ENCODE results near the gene CD300LF.

CD300LF gene

GRCh38 chr17:74734256-74734655, 21.5 kb upstream of the CD300LF start:
- no peak for TF ChIP-seq CTCF (IDR thresholded peaks at IDR 0.05; ENCODE audit: low read depth, low read length)
- no peak for DNase-seq (ENCODE audit: extremely low read depth, low read depth)

- no peak for DNase-seq (ENCODE audit: extremely low read depth, low read depth)
- no peak for TF ChIP-seq CTCF (IDR thresholded peaks at IDR 0.05; ENCODE audit: low read depth, low read length)
Measured at GRCh38 chr17:74733365-74734122, 20.8 kb upstream of the CD300LF start.

- DNase-seq (ENCODE audit: extremely low read depth, low read depth), result no peak
- no peak for TF ChIP-seq CTCF (IDR thresholded peaks at IDR 0.05; ENCODE audit: low read depth, low read length)
Measured at GRCh38 chr17:74732042-74732867, 19.5 kb upstream of the CD300LF start.

- no peak for TF ChIP-seq CTCF (IDR thresholded peaks at IDR 0.05; ENCODE audit: low read depth, low read length)
- no peak for DNase-seq (ENCODE audit: extremely low read depth, low read depth)
Measured at GRCh38 chr17:74731347-74731605, 18.6 kb upstream of the CD300LF start.

- DNase-seq (ENCODE audit: extremely low read depth, low read depth), result no peak
Measured at GRCh38 chr17:74730491-74731346, 18.0 kb upstream of the CD300LF start.

GRCh38 chr17:74729866-74730265, 17.1 kb upstream of the CD300LF start:
- TF ChIP-seq CTCF (IDR thresholded peaks at IDR 0.05; ENCODE audit: low read depth, low read length), result no peak

More at GRCh38 chr17:74730491-74731346, 18.0 kb upstream of the CD300LF start:
- TF ChIP-seq CTCF (IDR thresholded peaks at IDR 0.05; ENCODE audit: low read depth, low read length), result no peak

More at GRCh38 chr17:74729866-74730265, 17.1 kb upstream of the CD300LF start:
- DNase-seq (ENCODE audit: extremely low read depth, low read depth), result no peak
